ENCODE results near the gene GYPE.
"Not testable (repeated sequence)": the region's sequence is repeated elsewhere in the genome, so short reads cannot be mapped to it uniquely, and the experiment has no call there.

Gene GYPE

DNA sequence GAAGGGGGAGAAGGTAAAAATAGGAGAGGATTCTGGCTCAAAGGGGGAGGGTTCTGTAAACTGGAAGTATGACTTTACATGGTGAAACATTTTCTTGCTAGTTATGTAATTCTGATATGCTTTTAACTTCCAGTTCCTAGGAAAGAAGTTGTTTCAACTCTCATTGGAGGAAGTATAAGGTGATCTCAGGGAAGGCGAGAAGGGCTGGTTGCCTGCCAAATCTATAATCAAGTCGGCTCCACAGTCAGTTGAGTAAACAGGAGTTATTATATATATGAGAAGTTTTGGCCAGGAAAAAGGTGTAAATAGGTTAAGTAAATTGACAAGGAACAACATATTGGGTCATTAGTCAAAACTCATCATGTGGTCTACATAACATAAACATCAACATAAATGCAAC, 56.1 kb downstream of the GYPE start:
- not testable (repeated sequence) for H3K27me3 Mint-ChIP-seq; H3K4me3 Mint-ChIP-seq; H3K9me3 Mint-ChIP-seq; ATAC-seq (ENCODE audit: low read depth); H3K36me3 Mint-ChIP-seq; DNase-seq (ENCODE audit: low spot score in 2 of 2); H3K4me1 Mint-ChIP-seq; H3K27ac Mint-ChIP-seq

GRCh38 chr4:143843506-143843832, 61.9 kb downstream of the GYPE start:
- H3K36me3 Mint-ChIP-seq; DNase-seq (ENCODE audit: low spot score in 2 of 2); ATAC-seq (ENCODE audit: low read depth); H3K4me1 Mint-ChIP-seq; H3K27ac Mint-ChIP-seq; H3K4me3 Mint-ChIP-seq; H3K27me3 Mint-ChIP-seq; H3K9me3 Mint-ChIP-seq: not testable (repeated sequence)

- not testable (repeated sequence) for ATAC-seq (ENCODE audit: low read depth); H3K36me3 Mint-ChIP-seq; H3K27ac Mint-ChIP-seq; H3K27me3 Mint-ChIP-seq; H3K4me1 Mint-ChIP-seq; H3K9me3 Mint-ChIP-seq; DNase-seq (ENCODE audit: low spot score in 2 of 2); H3K4me3 Mint-ChIP-seq
Observed at GRCh38 chr4:143842624-143843505, 62.5 kb downstream of the GYPE start.

DNA sequence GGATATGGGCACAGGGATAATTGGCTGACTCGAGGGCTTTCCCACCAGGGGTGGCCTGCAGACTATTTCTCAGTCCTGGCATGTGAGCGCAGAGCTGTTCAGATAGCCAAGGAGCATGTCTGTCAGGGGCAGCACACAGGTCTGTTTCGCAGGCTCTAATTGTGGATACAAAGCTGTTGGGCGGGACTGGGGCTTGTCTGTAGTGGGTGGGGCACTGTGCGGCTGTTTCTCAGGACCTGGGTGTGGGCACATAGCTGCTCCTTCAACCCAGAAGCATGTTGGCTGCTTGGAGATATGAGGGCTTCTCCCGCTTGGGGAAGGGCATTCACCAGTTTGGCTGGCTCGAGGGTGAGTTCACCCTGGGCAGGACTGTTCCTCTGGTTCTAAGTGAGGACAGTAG, 65.9 kb downstream of the GYPE start:
- not testable (repeated sequence) for H3K27ac Mint-ChIP-seq; H3K4me1 Mint-ChIP-seq; H3K9me3 Mint-ChIP-seq; DNase-seq (ENCODE audit: low spot score in 2 of 2); H3K36me3 Mint-ChIP-seq; ATAC-seq (ENCODE audit: low read depth); H3K4me3 Mint-ChIP-seq; H3K27me3 Mint-ChIP-seq

GRCh38 chr4:143834196-143834595, 71.2 kb downstream of the GYPE start:
- H3K27me3 Mint-ChIP-seq = not testable (repeated sequence)

DNA sequence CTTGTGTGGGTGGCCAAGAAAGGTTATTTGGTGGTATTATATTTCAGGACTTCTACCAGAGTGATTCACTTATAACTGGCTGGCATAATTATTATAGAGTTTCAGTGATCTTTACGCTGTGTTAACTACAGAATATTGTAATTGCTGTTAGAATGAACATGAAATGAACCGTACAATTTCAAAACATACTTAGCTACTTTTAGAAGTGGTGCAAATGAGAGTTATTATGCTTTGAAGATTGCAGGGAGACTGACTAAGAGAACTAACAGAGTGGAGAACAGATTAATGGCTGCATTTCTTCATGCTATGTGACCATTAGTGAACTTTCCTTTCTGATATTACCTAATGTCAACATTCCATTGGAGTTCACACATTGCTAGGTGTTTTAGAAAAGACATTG, 71.7 kb downstream of the GYPE start:
- H3K27me3 Mint-ChIP-seq, H3K4me1 Mint-ChIP-seq, H3K36me3 Mint-ChIP-seq: not testable (repeated sequence)

More at GRCh38 chr4:143834196-143834595, 71.2 kb downstream of the GYPE start:
- DNase-seq (ENCODE audit: low spot score in 2 of 2); H3K36me3 Mint-ChIP-seq; H3K9me3 Mint-ChIP-seq; H3K27ac Mint-ChIP-seq; H3K4me3 Mint-ChIP-seq; ATAC-seq (ENCODE audit: low read depth); H3K4me1 Mint-ChIP-seq: not testable (repeated sequence)

GRCh38 chr4:143830576-143830975, 74.8 kb downstream of the GYPE start:
- H3K27me3 Mint-ChIP-seq; H3K27ac Mint-ChIP-seq; H3K4me1 Mint-ChIP-seq; H3K9me3 Mint-ChIP-seq; DNase-seq (ENCODE audit: low spot score in 2 of 2); H3K36me3 Mint-ChIP-seq; H3K4me3 Mint-ChIP-seq; ATAC-seq (ENCODE audit: low read depth): not testable (repeated sequence)

More for the DNA sequence above, 71.7 kb downstream of the GYPE start:
- H3K4me3 Mint-ChIP-seq; ATAC-seq (ENCODE audit: low read depth); DNase-seq (ENCODE audit: low spot score in 2 of 2); H3K27ac Mint-ChIP-seq; H3K9me3 Mint-ChIP-seq: not testable (repeated sequence)

DNA sequence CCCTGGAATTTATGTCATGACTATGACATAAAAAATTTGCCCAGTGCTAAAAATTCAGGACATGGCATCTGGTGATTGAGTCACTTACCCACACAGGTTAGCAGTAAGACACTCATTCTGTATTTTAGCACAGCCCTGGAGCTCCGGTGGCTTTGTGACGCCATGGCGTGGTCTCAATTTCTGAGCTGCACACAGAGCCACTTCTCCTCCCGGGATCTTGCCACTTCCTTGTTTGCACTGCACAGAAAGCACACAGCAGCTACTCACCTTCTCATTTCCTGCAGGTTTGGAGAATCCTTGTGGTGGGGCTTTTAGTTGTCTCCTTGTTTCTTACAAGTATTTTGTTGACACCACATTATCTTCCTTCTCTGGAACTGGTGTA, 76.1 kb downstream of the GYPE start:
- H3K36me3 Mint-ChIP-seq; H3K4me1 Mint-ChIP-seq; DNase-seq (ENCODE audit: low spot score in 2 of 2); H3K4me3 Mint-ChIP-seq; H3K9me3 Mint-ChIP-seq; H3K27ac Mint-ChIP-seq; ATAC-seq (ENCODE audit: low read depth); H3K27me3 Mint-ChIP-seq: not testable (repeated sequence)
